CD4-positive, alpha-beta T cell treated with Interleukin-6 for 4 hours (primary cell): Measurements from ENCODE around the gene FLG2.
"Not testable (repeated sequence)": the region's sequence is repeated elsewhere in the genome, so short reads cannot be mapped to it uniquely, and the experiment has no call there.

Experiments
- DNase-seq: peaks from one replicate; pipeline ENCODE4 v3.0.0-alpha.2; 2020; ENCODE audit warnings: mixed read lengths

The FLG2 gene

DNA sequence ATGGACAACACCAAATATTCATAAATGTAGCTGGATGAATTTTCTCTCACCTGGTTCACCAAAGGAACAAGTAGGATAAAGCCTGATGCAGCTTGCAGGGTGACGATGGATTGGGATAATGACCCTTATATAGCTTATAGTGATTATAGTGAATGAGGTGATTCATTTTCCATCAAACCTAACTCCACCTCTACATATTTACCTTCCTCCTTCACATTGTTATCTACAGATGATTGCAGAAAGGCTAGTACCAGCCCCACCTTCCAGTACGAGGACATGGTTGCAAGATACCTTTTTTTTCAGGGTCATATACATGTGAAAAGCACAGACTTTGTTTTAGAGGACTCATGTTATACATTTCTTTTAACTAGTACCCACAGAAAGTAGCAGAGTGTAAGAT, at the start of gene FLG2:
FLG2 (minus strand) TSS at position 101 of the 400 bp plus-strand sequence. CDS start 1,122 bp downstream, outside the sequence.
- DNase-seq: no peak

- no peak for DNase-seq
These were observed 48.9 kb upstream of the FLG2 start for GRCh38 chr1:152408664-152409063.

GRCh38 chr1:152398812-152399698, 39.2 kb upstream of the FLG2 start:
- peak; percentile 15 for DNase-seq

- no peak for DNase-seq
These were observed 37.7 kb upstream of the FLG2 start for GRCh38 chr1:152397474-152397873.

GRCh38 chr1:152394151-152394550, 34.3 kb upstream of the FLG2 start:
- no peak for DNase-seq

DNA sequence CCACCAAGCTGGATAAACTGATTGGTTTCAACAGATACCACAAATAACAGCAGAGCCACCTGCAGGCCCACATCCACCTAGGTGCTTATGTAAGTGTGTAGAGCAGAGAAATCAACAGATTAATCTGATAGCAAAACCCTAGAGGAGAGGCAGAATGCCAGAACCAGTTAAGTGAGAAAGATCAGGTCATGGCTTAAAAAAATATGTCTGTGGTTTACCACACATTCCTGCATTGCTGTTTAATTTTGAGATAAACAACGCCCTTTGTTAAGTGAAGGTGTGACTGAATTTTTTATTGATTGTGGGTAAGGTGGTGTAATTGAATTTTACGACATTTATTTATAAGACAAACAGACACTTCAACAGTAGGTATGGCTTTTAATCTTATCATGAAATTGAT, 33.1 kb upstream of the FLG2 start:
- DNase-seq: peak; percentile 4

- DNase-seq: no peak
These were observed 29.1 kb upstream of the FLG2 start for GRCh38 chr1:152388889-152389288.

DNA sequence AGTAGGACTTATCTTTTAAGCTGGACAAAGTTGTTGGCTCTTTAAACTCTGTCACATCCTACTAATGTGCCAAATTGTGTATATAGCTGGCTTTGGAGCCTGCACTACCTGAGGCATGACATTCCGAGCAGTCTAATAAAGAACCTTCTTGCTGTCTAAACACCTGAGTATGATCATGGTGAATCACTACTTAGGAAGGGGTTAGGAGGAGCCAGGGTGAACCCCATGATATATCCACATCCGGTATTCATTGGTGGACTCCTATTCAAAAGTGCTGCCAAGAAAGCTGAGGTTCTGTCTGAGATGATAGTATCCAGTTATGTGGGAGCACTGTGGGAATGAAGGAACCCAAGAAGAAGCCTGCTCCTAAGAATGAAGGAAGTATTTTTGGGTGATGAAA, 27.1 kb upstream of the FLG2 start:
- DNase-seq: no peak

- DNase-seq: no peak
These were observed 21.1 kb upstream of the FLG2 start for GRCh38 chr1:152380932-152381331.

DNA sequence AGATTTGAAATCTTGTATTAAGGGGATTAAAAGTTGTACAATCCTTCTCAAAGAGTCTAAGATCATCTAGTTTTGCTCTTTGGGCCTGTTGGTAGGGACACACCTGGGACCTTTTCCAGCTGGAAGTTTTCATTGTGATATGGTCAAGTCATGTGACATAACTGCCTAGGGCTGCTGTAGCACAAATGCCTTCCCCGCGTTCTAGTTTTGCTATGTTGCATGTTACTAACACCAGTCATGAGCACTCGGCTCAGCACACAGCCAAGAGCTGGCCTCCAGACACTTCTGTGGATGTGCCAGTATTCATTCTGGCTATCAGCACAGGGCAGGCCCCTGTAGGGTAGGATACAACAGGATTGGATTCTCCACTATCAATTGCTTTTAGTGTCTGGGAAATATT, 14.6 kb upstream of the FLG2 start:
- no peak for DNase-seq

GRCh38 chr1:152372672-152373071, 12.9 kb upstream of the FLG2 start:
- DNase-seq: no peak

DNA sequence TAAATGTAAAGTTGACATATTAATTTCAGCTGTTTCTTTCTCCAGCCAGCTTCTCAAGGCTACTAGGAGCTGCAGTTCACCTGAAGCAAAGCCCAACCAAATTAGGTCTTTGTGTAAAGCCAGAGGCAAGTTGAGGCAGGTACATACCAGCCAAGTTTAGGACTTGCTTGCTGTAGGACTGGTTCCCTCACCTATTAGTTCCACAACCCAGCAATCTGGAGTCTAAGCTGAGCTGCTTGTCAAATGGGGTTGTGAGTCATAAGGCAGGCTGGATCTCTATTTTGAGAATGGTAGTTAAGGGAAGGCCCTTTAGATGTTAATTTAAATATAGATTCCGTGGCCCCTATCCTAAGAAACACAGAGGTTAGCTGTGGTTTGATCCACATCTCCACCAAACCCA, 7.6 kb upstream of the FLG2 start:
- no peak for DNase-seq

- no peak for DNase-seq
These were observed 3.1 kb downstream of the FLG2 start for GRCh38 chr1:152356736-152357135.

DNA sequence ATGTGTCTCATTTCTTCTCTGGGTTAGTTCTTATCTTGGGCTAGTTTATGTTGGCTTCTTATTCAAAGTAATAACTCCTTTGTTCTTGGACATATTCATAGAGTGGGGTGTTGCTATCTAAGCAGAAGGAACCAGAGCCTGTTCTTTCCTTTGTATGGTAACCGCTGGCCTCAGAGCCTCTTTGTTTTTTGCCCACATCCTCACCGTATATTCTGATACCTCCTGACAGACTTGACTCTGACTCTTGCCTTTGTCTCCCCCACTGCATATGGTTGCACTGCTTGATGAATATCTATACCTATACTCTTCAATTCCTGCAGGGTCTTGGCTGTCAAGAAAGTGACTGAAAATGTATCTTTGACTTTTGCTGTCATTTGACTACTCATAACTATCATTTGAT, 10.2 kb downstream of the FLG2 start:
- no peak for DNase-seq

DNA sequence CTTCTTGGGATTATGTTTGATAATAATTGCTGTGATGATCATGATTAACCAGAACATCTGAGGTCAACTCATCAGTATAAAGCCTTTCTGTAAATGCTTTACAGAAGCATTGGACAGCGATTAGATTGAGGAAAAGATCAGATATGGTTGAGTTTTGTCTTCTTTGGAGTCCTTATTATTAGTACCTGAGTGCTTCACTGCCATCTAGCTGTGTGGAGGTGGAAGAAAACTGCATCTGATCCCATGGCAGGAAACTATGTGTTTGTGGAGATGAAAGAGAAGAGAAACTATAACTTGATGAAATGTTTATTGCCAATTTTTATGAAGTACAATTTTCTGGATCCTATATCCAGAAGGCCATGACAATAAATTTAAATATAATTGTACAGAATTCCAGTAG, 11.4 kb downstream of the FLG2 start:
- no peak for DNase-seq

DNA sequence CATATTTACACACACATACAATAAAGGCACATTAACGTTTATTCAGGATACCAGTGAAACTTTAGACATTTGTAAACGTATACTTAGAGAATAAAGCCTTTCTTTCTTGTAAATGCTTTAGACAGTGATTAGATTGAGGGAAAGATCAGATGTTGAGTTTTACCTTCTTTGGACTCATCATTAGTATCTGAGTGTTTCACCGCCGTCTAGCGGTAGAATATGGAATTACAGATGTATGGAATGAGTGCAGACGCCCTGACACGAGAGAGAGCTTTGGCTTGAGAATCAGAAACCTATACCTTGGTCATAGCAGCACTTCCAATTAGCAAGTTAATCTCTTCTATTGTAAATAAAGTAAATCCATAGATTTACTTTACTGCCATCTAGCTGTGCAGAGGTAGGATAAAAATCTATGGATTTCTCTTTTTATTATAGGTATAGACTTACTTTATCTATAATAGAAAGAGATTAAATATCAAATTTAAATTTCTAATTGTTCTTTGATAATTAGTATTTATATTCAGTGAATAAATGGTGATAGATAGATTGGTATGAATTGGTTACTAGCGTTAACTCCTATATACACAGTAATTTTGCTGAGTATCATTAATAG, 12.6 kb downstream of the FLG2 start:
- peak; percentile 47 for DNase-seq

GRCh38 chr1:152344438-152344837, 15.4 kb downstream of the FLG2 start:
- DNase-seq: no peak

DNA sequence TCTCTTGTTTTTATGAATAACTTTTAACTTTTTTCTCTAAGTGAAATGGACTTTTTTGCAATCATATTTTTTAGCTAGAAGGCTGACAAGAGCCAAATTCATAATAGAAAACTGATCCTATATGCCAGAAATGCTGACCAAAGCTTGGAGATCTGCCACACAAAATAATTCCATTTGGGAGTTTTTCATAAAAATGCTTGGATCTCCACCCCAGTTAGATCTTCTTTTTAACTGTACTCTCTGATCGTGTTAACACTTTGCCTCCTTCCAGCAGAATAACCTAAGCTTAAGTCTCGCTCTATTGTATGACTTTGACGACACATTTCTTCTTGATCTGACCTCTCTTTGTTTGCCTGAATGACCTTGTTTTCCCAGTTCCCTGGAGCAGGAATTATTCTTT, 16.8 kb downstream of the FLG2 start:
- DNase-seq: no peak

GRCh38 chr1:152335399-152335798, 24.4 kb downstream of the FLG2 start:
- no peak for DNase-seq

DNA sequence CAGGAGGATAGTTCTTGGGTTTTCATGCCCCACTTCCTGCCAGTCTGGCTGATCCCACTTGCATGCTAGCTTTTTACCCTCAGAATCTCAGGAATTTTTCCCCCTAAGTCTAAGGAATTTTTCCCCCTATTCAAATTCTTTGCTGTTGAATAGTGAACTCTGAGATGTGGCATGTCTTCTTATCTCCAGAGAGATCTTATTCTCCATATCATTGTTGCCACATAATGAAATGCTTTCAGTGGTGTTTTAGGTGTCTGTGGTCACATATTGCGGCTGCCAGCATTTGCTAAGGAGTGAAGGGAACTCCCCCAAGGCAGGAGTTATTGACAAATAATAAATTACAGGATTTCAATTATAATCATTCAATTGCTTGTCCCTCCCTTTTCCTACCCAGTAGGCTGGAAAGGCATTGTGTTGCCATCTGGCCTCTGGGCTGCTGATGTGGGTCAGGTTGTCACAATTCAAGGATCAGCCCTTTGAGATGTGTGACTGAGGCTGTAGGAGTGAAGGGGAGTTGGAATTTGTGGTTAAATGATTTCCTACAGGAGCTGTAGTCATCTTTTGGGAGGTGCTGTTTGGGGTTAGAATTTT, 30.9 kb downstream of the FLG2 start:
- DNase-seq: no peak

DNA sequence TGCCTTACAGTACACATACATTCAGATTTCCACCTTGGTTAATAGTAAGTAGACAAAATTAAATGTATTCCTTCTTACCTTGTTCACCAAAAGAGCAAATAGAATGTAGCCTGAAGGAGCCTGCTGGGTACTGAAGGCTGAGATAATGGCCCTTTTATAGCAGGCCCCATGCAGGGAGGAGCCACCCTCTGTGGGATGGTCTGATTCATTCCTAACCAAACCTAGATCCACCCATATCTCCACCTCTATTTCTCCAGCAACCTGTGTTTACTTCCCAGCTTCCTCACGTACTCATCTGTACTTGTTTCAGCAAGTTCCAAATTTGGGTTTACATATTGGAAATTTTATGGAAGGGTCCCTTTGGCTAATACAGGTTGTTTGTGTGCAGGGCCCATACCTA, 34.7 kb downstream of the FLG2 start, which contains the start of gene FLG:
FLG (minus strand) TSS at position 129 of the 400 bp plus-strand sequence. CDS start 9,783 bp downstream, outside the sequence.
- no peak for DNase-seq

DNA sequence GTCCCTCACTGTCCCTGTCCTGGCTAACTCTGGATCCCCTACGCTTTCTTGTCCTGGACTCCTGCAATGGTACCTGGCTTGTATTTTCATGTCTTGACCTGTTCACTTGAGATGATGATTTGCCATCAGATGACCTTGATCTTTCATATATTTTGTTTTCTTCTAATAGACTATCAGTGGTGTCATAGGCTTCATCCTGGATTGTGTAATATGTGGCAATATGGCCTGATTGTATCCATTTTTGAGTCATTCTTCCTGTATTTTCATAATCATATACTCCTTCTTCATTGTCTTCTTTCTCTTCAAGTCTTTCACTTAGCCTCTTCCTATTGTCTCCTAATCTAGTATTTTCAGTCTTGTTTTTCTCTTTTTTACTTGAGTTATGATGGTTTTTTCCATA, 45.8 kb downstream of the FLG2 start:
- DNase-seq: no peak

DNA sequence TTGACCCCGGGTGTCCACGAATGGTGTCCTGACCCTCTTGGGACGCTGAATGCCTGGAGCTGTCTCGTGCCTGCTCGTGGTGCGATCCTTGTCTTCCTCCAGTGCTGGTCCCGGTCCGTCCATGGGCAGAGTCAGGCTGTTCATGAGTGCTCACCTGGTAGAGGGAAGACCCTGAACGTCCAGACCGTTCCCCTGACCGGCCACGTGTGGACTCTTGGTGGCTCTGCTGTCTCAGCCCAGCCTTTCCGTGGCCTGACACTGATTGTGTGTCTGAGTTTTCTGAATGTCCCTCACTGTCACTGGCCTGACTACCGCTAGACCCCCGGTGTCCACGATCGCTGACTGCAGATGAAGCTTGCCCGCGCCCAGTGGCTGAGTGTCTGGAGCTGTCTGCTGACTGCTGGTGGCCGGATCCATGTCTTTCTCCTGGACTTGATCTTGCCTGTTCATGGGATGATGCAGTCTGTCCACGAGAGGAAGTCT, 46.4 kb downstream of the FLG2 start:
- no peak for DNase-seq

GRCh38 chr1:152312169-152312568, 47.6 kb downstream of the FLG2 start:
- not testable (repeated sequence) for DNase-seq
